T-helper 1 cell (primary cell): ENCODE results near the gene LGALS8.
"Not testable (repeated sequence)": the region's sequence is repeated elsewhere in the genome, so short reads cannot be mapped to it uniquely, and the experiment has no call there.

Experiments used
- DNase-seq, 5 donors: peaks; one replicate each; pipeline ENCODE4 v3.0.0-alpha.2; 2012 to 2020
- total RNA-seq, 4 donors: gene quantifications; one replicate each; lab custom pipeline; 2026; lab: John Stamatoyannopoulos, UW

Gene LGALS8
- total RNA-seq: 150 to 232 (median 192) reads per million in 4 donors

GRCh38 chr1:236523704-236524141 is at the start of gene LGALS8:
Gene LGALS8 (plus strand): TSS chr1:236523982. CDS start chr1:236526071, 2,089 bp downstream.
- DNase-seq: peak; percentile 75 to 84 (median 80)

DNA sequence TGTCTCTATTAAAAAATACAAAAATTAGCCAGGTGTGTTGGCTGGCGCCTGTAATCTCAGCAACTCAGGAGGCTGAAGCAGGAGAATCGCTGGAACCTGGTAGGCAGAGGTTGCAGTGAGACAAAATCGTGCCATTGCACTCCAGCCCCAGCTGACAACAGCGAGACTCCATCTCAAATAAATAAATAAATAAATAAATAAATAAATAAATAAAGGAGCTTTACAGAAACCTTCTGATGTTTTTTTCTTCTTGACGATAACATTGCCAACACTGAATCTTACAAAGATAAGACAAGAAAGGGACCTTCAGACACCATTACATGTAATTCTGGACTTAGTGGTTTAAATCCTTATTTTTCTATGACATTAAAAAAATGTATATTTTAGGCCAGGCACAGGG is 47.8 kb upstream of the LGALS8 start:
- DNase-seq: no peak

DNA sequence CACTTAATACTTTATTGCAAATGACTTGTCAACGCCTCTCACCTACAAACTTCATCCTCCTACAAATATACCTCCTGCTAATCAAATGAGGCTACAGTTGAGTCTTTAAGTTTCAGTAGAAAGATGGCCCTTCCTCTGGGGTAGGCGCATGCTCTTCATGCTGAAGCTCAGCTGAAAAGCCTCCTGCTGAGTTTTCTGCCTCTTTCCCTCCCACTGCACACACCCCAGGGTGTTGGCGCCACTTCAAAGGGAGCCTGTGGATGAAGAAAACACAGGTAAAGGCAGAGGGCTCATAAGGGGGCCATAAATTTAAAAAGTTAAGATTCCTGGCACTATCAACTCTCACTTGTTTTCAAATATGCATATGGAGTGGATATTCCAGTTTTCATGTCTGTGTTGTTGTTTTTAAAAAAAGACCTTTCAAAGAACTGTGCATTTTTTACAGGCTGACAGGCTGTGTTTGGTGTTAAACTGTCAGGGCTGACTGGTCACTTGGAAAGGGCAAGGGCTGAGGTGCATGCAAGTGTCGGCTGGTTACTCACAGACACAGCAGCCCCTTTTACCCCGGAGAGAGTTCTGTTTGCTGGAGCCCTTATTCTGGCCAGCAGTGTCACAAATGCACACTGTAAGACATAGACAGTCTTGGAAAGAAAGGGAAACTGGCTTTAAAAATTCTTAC is 42.9 kb upstream of the LGALS8 start:
- no peak for DNase-seq

DNA sequence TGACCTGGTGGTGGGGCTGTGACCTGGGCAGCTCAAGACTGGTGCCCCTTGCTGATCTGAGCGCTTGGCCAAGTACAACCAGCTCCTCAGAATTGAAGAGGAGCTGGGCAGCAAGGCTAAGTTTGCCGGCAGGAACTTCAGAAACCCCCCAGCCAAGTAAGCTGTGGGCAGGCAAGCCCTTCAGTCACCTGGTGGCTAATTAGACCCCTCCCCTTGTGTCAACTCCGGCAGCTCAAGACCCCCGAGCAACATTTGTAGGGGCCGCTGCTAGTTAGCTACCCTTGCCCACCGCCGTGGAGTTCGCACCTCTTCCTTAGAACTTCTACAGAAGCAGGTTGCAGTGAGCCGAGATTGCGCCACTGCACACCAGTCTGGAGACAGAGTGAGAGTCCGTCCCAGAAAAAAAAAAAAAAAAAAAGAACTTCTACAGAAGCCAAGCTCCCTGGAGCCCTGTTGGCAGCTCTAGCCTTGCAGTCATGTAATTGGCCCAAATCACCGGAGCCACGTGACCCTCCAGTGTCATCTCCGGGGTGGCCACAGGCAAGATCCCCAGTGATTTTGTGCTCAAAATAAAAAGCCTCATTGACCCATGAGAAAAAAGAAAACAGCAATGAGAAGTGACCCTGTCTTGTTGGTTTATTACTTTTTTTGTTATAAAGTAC is 39.3 kb upstream of the LGALS8 start:
- DNase-seq: no peak

- DNase-seq: no peak
These were observed 37.3 kb upstream of the LGALS8 start for GRCh38 chr1:236486356-236487002.

DNA sequence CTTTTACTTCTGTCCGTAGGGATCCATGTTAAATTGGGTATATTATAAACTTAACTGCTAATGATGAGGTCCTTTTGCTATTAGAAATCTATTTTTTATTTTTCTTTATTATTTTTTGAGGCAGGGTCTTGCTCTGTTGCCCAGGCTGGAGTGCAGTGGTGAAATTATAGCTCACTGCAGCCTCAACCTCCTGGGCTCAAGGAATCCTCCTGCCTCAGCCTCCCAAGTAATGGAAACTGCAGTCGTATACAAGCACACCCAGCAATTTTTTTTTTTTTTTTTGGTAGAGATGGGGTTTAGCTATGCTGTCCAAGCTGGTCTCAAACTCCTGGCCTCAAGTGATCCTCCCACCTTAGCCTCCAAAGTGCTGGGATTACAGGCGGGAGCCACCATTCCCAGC is 34.6 kb upstream of the LGALS8 start:
- not testable (repeated sequence) for DNase-seq

DNA sequence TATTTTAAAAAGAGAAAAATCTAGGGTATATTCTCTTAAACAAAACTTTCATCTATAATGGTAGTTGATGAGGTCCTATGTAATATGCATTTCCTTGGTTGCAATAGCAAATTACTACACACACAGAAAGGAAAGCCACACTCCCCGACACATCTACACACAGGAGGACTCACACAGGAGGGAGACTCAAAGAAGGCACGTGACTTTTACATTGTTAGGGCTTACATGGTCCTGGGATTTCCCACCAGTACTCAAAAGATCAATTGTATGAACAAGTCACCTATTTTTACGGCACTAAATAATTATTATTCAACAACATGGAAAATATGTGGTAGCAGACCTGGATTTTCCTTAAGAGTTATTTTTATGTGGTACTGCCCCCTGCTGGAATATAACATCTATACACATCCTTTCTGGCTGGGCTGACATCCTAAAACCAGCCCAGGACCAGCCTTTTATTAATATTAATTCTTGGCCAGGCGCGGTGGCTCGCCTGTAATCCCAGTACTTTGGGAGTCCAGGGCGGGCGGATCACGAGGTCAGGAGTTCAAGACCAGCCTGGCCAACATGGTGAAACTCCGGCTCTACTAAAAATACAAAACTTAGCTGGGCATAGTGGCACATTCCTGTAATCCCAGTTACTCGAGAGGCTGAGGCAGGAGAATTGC is 33.9 kb upstream of the LGALS8 start:
- DNase-seq: no peak

DNA sequence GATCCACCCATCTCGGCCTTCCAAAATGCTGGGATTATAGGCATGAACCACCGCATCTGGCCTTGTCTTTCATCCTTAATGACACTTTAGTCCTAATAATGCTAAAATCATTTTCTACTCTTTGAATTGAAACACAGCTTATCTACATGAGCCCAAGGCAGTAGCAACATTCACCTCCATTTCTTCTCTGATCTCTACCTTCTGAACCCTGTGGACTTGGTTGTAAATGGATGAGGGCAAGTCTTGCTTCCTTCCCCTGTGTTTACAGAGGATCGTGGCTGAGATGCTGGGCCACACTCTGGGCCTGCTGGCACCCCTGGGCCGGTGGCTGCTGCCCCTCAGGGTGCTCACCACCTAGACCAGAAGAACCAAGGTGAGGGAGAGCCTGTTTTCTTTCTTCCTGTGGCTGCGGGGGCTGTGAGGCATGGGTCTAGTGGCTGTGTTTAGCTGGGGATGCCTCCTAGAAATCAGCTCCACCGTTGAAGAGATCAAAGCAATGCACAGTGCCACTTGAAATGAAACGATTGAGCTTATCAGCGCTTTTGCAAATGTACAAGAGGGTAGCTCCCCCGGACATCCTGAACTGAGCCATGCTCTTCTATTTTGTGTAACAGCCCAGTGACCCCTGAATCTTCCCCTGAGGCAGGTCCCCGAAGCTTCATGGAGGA is 32.2 kb upstream of the LGALS8 start:
- no peak for DNase-seq

DNA sequence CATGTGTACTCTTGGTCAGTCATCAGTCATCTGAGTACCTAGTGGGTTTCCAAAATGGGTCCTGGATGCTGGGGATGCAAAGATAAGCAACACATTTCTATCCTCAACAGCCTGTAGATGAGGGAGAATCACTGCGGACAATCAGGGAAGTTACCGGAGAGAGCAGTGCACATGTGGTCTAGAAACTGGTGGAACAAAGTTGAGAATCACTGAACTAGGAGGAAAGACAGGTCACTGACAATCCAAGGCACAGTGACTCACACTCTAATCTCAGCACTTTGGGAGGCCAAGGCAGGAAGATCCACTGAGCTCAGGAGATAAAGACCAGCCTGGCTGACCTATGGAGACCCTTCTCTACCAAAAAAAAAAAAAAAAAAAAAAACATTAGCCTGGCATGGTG is 31.4 kb upstream of the LGALS8 start:
- DNase-seq: no peak

DNA sequence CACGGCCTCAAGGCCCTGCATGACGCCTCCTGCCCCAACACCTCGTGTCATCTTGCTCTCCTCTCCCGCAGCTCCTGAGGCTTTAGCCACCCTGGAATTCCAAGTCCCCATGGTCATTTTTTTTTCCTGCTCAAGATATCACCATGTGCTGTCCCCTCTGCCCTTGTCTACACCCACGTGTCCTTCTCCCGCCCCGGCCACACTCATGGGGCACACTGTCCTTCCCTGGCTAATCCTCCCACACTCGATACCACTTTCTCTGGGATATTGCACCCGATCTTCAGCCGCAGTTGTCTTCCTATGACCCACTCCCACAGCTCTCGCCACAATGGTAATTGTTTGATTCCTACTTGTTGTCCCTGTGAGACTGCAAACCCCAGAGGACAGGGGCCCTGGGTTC is 29.7 kb upstream of the LGALS8 start:
- DNase-seq: no peak

GRCh38 chr1:236494586-236495466 is 29.0 kb upstream of the LGALS8 start:
- DNase-seq: no peak

DNA sequence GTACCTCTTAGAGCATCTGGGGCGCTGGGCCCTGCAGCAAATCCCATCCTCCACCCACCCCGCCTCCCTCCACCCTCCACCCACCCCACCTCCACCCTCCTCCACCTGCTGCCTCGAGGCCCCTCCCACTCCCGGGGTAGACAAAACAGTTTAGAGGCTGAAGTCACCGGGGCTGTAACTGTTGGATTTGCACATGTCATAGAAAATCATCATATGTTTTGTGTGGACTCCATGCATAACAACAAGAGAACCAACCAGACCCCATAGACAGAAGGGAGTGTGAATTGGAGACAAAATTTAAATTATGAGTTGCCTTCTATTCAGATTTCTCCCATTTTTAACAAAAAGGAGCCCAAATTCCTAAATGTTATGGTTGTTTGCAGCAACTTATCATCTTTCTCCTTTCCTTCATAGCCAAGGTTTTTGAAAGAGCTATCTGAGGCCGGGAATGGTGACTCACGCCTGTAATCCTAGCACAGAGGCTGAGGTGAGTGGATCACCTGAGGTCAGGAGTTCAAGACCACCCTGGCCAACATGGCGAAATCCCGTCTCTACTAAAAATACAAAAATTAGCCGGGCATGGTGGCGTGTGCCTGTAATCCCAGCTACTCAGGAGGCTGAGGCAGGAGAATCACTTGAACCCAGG is 28.2 kb upstream of the LGALS8 start:
- DNase-seq: no peak

GRCh38 chr1:236497908-236498307 is 25.9 kb upstream of the LGALS8 start:
- DNase-seq: no peak

- DNase-seq: no peak
These were observed 22.7 kb upstream of the LGALS8 start for GRCh38 chr1:236501093-236501492.

GRCh38 chr1:236502579-236502971 is 21.2 kb upstream of the LGALS8 start:
- DNase-seq: no peak

DNA sequence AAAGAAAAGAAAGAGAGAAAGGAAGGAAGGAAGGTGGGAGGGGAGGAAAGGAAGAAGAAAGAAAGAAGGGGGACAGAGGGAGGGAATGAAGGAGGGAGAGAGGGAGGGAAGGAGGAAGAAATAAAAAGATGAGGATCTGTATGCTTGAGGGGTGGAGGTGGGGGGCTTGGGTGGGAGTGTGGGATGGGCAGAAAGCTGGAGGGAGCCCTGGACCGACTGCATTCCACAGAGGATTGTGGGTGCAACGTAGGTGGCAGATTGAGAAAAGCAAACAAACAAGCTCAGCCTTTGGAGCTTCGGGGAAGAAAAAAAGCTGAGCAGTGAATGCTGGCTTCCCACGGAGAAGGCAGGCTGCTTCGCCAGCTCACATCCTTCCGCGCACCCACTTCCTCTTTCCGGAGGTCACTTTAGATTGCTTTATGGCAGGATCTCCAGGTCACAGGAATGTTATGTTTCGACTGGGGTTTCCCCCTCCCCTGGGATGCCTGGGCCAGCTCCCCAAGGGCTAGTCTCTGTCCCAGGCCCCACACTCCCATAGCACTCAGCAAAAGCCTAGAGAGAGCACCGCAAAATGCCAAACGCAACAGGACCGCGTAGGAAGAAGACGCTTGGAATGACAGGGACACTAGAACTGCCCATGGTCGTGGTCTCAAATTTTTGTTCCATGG is 20.7 kb upstream of the LGALS8 start:
- DNase-seq: no peak

GRCh38 chr1:236504338-236504737 is 19.4 kb upstream of the LGALS8 start:
- DNase-seq: not testable (repeated sequence)

GRCh38 chr1:236507022-236507700 is 16.6 kb upstream of the LGALS8 start:
- no peak for DNase-seq

GRCh38 chr1:236508593-236509027 is 15.2 kb upstream of the LGALS8 start:
- DNase-seq: peak in 1 of 5 donors; percentile 61

- no peak for DNase-seq
These were observed 14.6 kb upstream of the LGALS8 start for GRCh38 chr1:236509203-236509602.
